ENCODE data around the gene MAG. TPM values are rescaled to one million over a fixed set of nuclear protein-coding genes. Genes with fewer than 3 reads are reported as not detected.

MAG gene
- total RNA-seq, 1 donor from 2014 or later = not detected

- TF ChIP-seq, protein P1, sequence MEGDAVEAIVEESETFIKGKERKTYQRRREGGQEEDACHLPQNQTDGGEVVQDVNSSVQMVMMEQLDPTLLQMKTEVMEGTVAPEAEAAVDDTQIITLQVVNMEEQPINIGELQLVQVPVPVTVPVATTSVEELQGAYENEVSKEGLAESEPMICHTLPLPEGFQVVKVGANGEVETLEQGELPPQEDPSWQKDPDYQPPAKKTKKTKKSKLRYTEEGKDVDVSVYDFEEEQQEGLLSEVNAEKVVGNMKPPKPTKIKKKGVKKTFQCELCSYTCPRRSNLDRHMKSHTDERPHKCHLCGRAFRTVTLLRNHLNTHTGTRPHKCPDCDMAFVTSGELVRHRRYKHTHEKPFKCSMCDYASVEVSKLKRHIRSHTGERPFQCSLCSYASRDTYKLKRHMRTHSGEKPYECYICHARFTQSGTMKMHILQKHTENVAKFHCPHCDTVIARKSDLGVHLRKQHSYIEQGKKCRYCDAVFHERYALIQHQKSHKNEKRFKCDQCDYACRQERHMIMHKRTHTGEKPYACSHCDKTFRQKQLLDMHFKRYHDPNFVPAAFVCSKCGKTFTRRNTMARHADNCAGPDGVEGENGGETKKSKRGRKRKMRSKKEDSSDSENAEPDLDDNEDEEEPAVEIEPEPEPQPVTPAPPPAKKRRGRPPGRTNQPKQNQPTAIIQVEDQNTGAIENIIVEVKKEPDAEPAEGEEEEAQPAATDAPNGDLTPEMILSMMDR (IDR thresholded peaks at IDR 0.05; ENCODE audit: unreplicated experiment) = no peak
- no peak overlapping the region for H3K27ac Mint-ChIP-seq (ENCODE audit: unreplicated experiment)
Measured at GRCh38 chr19:35311901-35312665, 20.1 kb downstream of the MAG start.

GRCh38 chr19:35313587-35313986 lies 21.6 kb downstream of the MAG start:
- no peak for DNase-seq (ENCODE audit: low spot score)
- Mint-ChIP-seq H3K4me1 (ENCODE audit: unreplicated experiment) (peaks cover 3% of the 10 kb centered on the region), H3K4me3 (ENCODE audit: unreplicated experiment) (no peak overlapping the region), H3K9me3 (ENCODE audit: unreplicated experiment) (no peaks in the 10 kb centered on the region), H3K27ac (ENCODE audit: unreplicated experiment) (no peak overlapping the region), H3K36me3 (ENCODE audit: low read depth, unreplicated experiment) (no peaks in the 10 kb centered on the region), H3K27me3 (ENCODE audit: unreplicated experiment) (peaks cover 7% of the 10 kb centered on the region)
- TF ChIP-seq, protein P1 (IDR thresholded peaks at IDR 0.05; ENCODE audit: unreplicated experiment) = no peak

More at GRCh38 chr19:35311901-35312665, 20.1 kb downstream of the MAG start:
- Mint-ChIP-seq H3K36me3 (ENCODE audit: low read depth, unreplicated experiment) (no peaks in the 10 kb centered on the region), H3K4me1 (ENCODE audit: unreplicated experiment) (no peaks in the 10 kb centered on the region), H3K9me3 (ENCODE audit: unreplicated experiment) (no peaks in the 10 kb centered on the region), H3K4me3 (ENCODE audit: unreplicated experiment) (no peak overlapping the region), H3K27me3 (ENCODE audit: unreplicated experiment) (peaks cover 7% of the 10 kb centered on the region)
- no peak for DNase-seq (ENCODE audit: low spot score)

DNA sequence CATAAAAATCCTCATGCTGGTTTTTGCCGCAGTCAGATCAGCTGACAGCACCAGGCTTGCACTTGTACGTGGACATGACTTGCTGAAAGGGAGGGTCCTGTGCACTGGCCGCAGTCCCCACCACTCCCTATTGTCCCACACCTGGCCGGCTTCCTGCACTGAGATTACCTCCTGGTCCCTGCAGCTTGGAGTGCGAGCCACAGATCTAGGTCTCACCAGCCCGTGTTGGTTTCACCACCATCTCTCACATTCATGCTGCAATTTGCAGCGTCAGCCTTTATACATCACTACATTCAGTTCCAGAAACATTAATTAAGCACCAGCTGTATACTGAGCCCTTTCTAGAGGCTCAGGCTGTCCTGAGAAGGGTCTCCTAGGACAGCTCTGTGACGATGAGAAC lies 22.1 kb downstream of the MAG start:
- peaks cover 7% of the 10 kb centered on the region for H3K27me3 Mint-ChIP-seq (ENCODE audit: unreplicated experiment)
- no peak overlapping the region for H3K4me3 Mint-ChIP-seq (ENCODE audit: unreplicated experiment)
- DNase-seq (ENCODE audit: low spot score) = no peak
- H3K9me3 Mint-ChIP-seq (ENCODE audit: unreplicated experiment) = no peaks in the 10 kb centered on the region
- peaks cover 7% of the 10 kb centered on the region for H3K4me1 Mint-ChIP-seq (ENCODE audit: unreplicated experiment)
- H3K36me3 Mint-ChIP-seq (ENCODE audit: low read depth, unreplicated experiment) = no peaks in the 10 kb centered on the region
- TF ChIP-seq, protein P1 (IDR thresholded peaks at IDR 0.05; ENCODE audit: unreplicated experiment) = no peak
- no peak overlapping the region for H3K27ac Mint-ChIP-seq (ENCODE audit: unreplicated experiment)

DNA sequence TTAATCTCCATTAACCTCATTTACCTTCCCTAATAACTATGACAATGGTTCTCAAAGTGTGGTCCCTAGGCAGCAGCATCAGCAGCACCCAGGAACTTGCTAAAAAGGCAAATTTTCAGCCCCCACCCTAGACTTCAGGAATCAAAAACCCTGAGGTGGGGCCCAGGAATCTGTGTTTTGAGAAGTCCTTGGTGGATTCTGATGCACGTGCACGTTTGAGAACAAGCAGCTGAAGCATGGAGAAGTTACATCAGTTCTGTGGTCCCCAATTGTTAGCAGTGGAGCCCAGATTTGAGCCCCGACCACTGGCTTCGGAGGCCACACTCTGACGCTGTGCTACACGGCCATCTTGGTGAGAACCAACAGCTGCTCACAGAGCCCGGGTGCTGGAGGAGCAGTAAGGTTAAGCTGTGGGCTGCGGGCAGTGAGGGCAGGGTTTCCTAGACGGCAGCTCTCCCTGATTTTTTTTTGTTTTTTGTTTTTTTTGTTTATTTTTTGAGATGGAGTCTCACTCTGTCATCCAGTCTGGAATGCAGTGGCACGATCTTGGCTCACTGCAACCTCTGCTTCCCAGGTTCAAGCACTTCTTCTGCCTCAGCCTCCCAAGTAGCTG lies 23.0 kb downstream of the MAG start:
- TF ChIP-seq, protein P1 (IDR thresholded peaks at IDR 0.05; ENCODE audit: unreplicated experiment) = no peak
- Mint-ChIP-seq H3K27me3 (ENCODE audit: unreplicated experiment) (peaks cover 4% of the 10 kb centered on the region), H3K27ac (ENCODE audit: unreplicated experiment) (no peak overlapping the region), H3K4me3 (ENCODE audit: unreplicated experiment) (no peak overlapping the region), H3K4me1 (ENCODE audit: unreplicated experiment) (peaks cover 7% of the 10 kb centered on the region), H3K36me3 (ENCODE audit: low read depth, unreplicated experiment) (no peaks in the 10 kb centered on the region), H3K9me3 (ENCODE audit: unreplicated experiment) (no peaks in the 10 kb centered on the region)
- DNase-seq (ENCODE audit: low spot score) = no peak

GRCh38 chr19:35315883-35316282 lies 23.9 kb downstream of the MAG start:
- Mint-ChIP-seq H3K4me1 (ENCODE audit: unreplicated experiment) (peaks cover 7% of the 10 kb centered on the region), H3K27ac (ENCODE audit: unreplicated experiment) (no peak overlapping the region), H3K9me3 (ENCODE audit: unreplicated experiment) (no peaks in the 10 kb centered on the region), H3K36me3 (ENCODE audit: low read depth, unreplicated experiment) (no peaks in the 10 kb centered on the region), H3K4me3 (ENCODE audit: unreplicated experiment) (no peak overlapping the region), H3K27me3 (ENCODE audit: unreplicated experiment) (peaks cover 4% of the 10 kb centered on the region)
- TF ChIP-seq, protein P1 (IDR thresholded peaks at IDR 0.05; ENCODE audit: unreplicated experiment) = no peak
- DNase-seq (ENCODE audit: low spot score) = no peak
